Erythroblast (primary cell): ENCODE data around the gene PEX7.

Experiments
- GATA1 ChIP-seq: IDR thresholded peaks from 2 replicates; pipeline ENCODE4 v1.6.1; 2011; ENCODE audit warnings: low read depth, mild to moderate bottlenecking, control low read depth, low read length, moderate library complexity
- POLR2A ChIP-seq: IDR thresholded peaks from 2 replicates; pipeline ENCODE4 v1.6.1; 2011; ENCODE audit warnings: mild to moderate bottlenecking, low read length

DNA sequence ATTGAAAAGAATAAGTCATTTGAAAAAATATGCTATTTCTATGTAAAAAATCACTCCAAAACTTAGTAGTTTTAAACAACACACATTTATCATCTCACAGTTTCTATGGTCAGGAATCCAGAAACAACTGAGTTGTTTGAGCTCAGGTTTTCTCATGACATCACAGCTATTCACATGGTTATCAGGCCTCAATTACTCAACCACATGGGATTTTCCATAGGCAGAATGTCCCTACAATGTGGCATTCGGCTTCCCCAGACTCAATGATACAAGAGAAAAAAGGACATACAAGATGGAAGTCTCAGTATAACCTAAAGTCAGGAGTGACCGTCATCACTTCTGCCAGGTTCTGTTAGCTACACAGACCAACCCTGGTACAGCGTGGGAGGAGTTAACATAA, 96.3 kb downstream of the PEX7 start:
- no peak for TF ChIP-seq GATA1
- TF ChIP-seq POLR2A = no peak
